CD4-positive, alpha-beta T cell (primary cell): ENCODE data around the gene IFTAP. TPM values are rescaled to one million over a fixed set of nuclear protein-coding genes. Genes with fewer than 3 reads are reported as not detected.

ENCODE experiments used
- ATAC-seq: fragments of 200-7000 bp; cut with Tn5 transposase; one replicate; pipeline ENCODE4 v1.10.0; 2022; ENCODE audit warnings: mild to moderate bottlenecking; ENCODE audit not compliant: poor library complexity
- CTCF ChIA-PET: fragments of 350-600 bp; sonication (Branson Sonifier 250); formaldehyde crosslinking; loops from one replicate; lab custom pipeline; 2021; ENCODE audit warnings: antibody characterized with exemption, inconsistent platforms; lab: Charles Lee
- POLR2A ChIA-PET: fragments of 350-600 bp; sonication (Branson Sonifier 250); formaldehyde crosslinking; loops from one replicate; lab custom pipeline; 2021; ENCODE audit warnings: antibody characterized with exemption, inconsistent platforms; lab: Charles Lee
- DNase-seq, 14 experiments: peaks; one replicate each; pipeline ENCODE4 v3.0.0-alpha.2; 2013 to 2020; ENCODE audit warnings: mixed read lengths in 2 of 14
- H3K27ac ChIP-seq, 2 donors: one replicate each; pipeline versions ENCODE4 v1.5.1 to v1.7.0; 2013; ENCODE audit warnings: low read length in 2 of 2, low read depth in 1 of 2, mild to moderate bottlenecking in 1 of 2
- H3K27me3 ChIP-seq, 2 experiments: 1 replicate in 1 of 2; 2 replicates in 1 of 2; pipeline versions ENCODE4 v1.6.1 to v1.7.0; 2013; ENCODE audit warnings: low read length in 2 of 2, control low read depth in 1 of 2, mild to moderate bottlenecking in 1 of 2, moderate library complexity in 1 of 2; ENCODE audit not compliant: insufficient read depth in 2 of 2, control insufficient read depth in 1 of 2
- H3K36me3 ChIP-seq: one replicate; pipeline ENCODE4 v1.6.1; 2013; ENCODE audit warnings: low read length, control low read depth; ENCODE audit not compliant: insufficient read depth
- H3K4me1 ChIP-seq: one replicate; pipeline ENCODE4 v1.6.1; 2013; ENCODE audit warnings: low read length, control low read depth; ENCODE audit not compliant: insufficient read depth
- H3K4me3 ChIP-seq: one replicate; pipeline ENCODE4 v1.5.1; 2013; ENCODE audit warnings: mild to moderate bottlenecking, low read length, moderate library complexity
- H3K9me3 ChIP-seq, 2 experiments: 1 replicate in 1 of 2; 2 replicates in 1 of 2; pipeline versions ENCODE4 v1.6.1 to v1.7.0; 2013; ENCODE audit warnings: low read length in 2 of 2, mild to moderate bottlenecking in 2 of 2, control low read depth in 1 of 2, moderate library complexity in 1 of 2; ENCODE audit not compliant: control insufficient read depth in 1 of 2, insufficient read depth in 1 of 2
- H3K27ac Mint-ChIP-seq: one replicate; pipeline ENCODE4 v1.8.0; 2020; ENCODE audit warnings: mixed read lengths
- H3K27me3 Mint-ChIP-seq: one replicate; pipeline ENCODE4 v1.8.0; 2021; ENCODE audit warnings: mixed read lengths
- H3K36me3 Mint-ChIP-seq: one replicate; pipeline ENCODE4 v1.8.0; 2021; ENCODE audit warnings: low read depth, mixed read lengths
- H3K4me1 Mint-ChIP-seq: one replicate; pipeline ENCODE4 v1.8.0; 2021; ENCODE audit warnings: low read depth, mixed read lengths
- H3K4me3 Mint-ChIP-seq: one replicate; pipeline ENCODE4 v1.8.0; 2020; ENCODE audit warnings: mild to moderate bottlenecking, mixed read lengths
- H3K9me3 Mint-ChIP-seq: one replicate; pipeline ENCODE4 v1.8.0; 2020; ENCODE audit warnings: mixed read lengths
- CTCF ChIP-seq: fragments of 200-600 bp; IDR thresholded peaks from one replicate; pipeline ENCODE4 v1.8.0; 2022; ENCODE audit warnings: antibody characterized with exemption, mild to moderate bottlenecking
- intact Hi-C, 2 experiments: fragments of 100-400 bp; cut with DNase I in 1 of 2; cut with micrococcal nuclease in 1 of 2; formaldehyde crosslinking; loops; one replicate each; pipeline versions ENCODE4 v1.15.1 to v1.9.0; 2023 to 2025; cut with DNase I, micrococcal nuclease
- total RNA-seq, 174 experiments: library from RNA in 2 of 174; stranded (reverse) in 2 of 174; gene quantifications; one replicate each; pipeline ENCODE4 v1.2.3 and lab custom pipeline; 2021 to 2026

IFTAP gene
- total RNA-seq, 2 experiments from 2014 or later = 1.7 to 1.9 TPM

DNA sequence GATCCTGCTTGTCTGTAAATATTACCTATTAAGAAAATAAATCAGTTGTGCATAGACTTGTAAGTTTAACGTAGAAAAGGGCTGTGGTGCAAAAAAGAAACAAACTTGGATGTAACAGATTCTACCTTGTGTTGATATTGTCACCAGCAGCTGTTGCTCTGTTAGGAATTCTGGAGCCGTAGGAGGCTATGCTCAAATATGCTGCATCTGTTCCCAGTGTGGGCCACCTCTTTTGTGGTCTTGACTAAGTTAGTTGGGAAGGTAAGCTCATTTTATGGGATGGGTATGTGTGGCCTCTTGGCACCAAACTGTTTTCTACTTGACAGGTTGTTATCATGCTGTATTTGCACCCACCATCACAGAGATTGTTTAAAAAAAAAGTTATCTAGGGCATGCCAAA, 33.2 kb downstream of the IFTAP start:
- intact Hi-C loops = no loop called here
- Histone ChIP-seq H3K27ac (no peak overlapping the region), H3K36me3 (no peaks in the 10 kb centered on the region), H3K4me1 (no peaks in the 10 kb centered on the region), H3K9me3 (no peaks in the 10 kb centered on the region), H3K4me3 (no peak overlapping the region), H3K27me3 (no peaks in the 10 kb centered on the region)
- ChIA-PET CTCF (no interaction called here), POLR2A (no interaction called here)
- Mint-ChIP-seq H3K27me3 (peaks cover 5% of the 10 kb centered on the region), H3K36me3 (no peaks in the 10 kb centered on the region), H3K9me3 (no peaks in the 10 kb centered on the region), H3K27ac (no peak overlapping the region), H3K4me3 (no peak overlapping the region), H3K4me1 (no peaks in the 10 kb centered on the region)
- TF ChIP-seq CTCF = no peak
- ATAC-seq (no peak), DNase-seq (no peak)

DNA sequence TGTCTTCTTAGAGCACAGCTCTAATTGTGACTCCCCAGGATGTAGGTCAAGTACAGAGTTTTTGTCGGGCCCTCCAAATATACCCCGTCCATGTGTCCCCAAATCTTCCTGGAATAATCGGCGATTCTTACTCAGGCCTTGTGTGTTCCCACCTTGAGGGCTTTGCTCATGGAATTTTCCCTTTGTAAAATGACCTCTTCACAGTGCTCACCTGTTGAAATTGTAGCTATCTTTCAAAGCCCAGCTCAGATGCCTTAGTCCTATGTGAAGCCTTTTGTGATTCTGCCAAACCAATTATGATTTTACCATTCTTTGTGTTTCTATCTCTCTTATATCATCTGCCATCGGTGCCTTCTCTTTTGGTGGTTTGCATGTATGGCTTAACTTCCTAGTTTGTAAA, 33.8 kb downstream of the IFTAP start:
- H3K27ac Mint-ChIP-seq = no peak overlapping the region
- no peaks in the 10 kb centered on the region for H3K4me1 Mint-ChIP-seq
- peaks cover 5% of the 10 kb centered on the region for H3K27me3 Mint-ChIP-seq
- no peaks in the 10 kb centered on the region for H3K9me3 Mint-ChIP-seq
- ChIA-PET POLR2A (interaction anchor here (0.7 kb wide), 1 partner anchor 72 kb away, joined by 4 read pairs; no protein-coding TSS in a partner anchor), CTCF (no interaction called here)
- no peaks in the 10 kb centered on the region for H3K9me3 ChIP-seq
- no peaks in the 10 kb centered on the region for H3K36me3 Mint-ChIP-seq
- H3K36me3 ChIP-seq = no peaks in the 10 kb centered on the region
- H3K4me3 ChIP-seq = no peak overlapping the region
- DNase-seq (no peak), ATAC-seq (no peak)
- intact Hi-C loops = no loop called here
- no peak overlapping the region for H3K4me3 Mint-ChIP-seq
- H3K4me1 ChIP-seq = no peaks in the 10 kb centered on the region
- no peak overlapping the region for H3K27ac ChIP-seq
- no peak for TF ChIP-seq CTCF
- H3K27me3 ChIP-seq = no peaks in the 10 kb centered on the region

- CTCF ChIA-PET = no interaction called here
- POLR2A ChIA-PET = interaction anchor here (0.7 kb wide), 1 partner anchor 72 kb away, joined by 4 read pairs; no protein-coding TSS in a partner anchor
- H3K4me1 ChIP-seq = no peaks in the 10 kb centered on the region
- intact Hi-C loops = no loop called here
- H3K36me3 ChIP-seq = no peaks in the 10 kb centered on the region
- TF ChIP-seq CTCF = no peak
- H3K9me3 Mint-ChIP-seq = no peaks in the 10 kb centered on the region
- H3K27me3 Mint-ChIP-seq = peaks cover 5% of the 10 kb centered on the region
- H3K27ac ChIP-seq = no peak overlapping the region
- H3K4me3 ChIP-seq = no peak overlapping the region
- no peak for DNase-seq
- no peak for ATAC-seq
- no peaks in the 10 kb centered on the region for H3K36me3 Mint-ChIP-seq
- no peak overlapping the region for H3K27ac Mint-ChIP-seq
- no peaks in the 10 kb centered on the region for H3K9me3 ChIP-seq
- no peaks in the 10 kb centered on the region for H3K27me3 ChIP-seq
- no peaks in the 10 kb centered on the region for H3K4me1 Mint-ChIP-seq
- no peak overlapping the region for H3K4me3 Mint-ChIP-seq
Observed at GRCh38 chr11:36628765-36629244, 34.5 kb downstream of the IFTAP start.
